HepG2 (cell line): ENCODE data around the gene SECTM1. TPM values are rescaled to one million over a fixed set of nuclear protein-coding genes. Genes with fewer than 3 reads are reported as not detected.

ENCODE experiments used
- BRD4 ChIP-seq: sonication (generic); formaldehyde crosslinking; IDR thresholded peaks from 2 replicates; pipeline ENCODE4 v1.4.0; 2020; ENCODE audit warnings: missing genetic modification reagents
- ELF3 ChIP-seq: IDR thresholded peaks from 2 replicates; pipeline ENCODE4 v1.6.1; 2016; ENCODE audit warnings: missing genetic modification reagents, missing compliant biosample characterization
- IKZF1 ChIP-seq: fragments of 450-650 bp; IDR thresholded peaks from 2 replicates; pipeline ENCODE4 v1.7.1; 2016
- KLF15 ChIP-seq: sonication (generic); formaldehyde crosslinking; IDR thresholded peaks from 2 replicates; pipeline ENCODE4 v1.8.1; 2023; ENCODE audit warnings: borderline replicate concordance, mild to moderate bottlenecking, inconsistent platforms, missing genetic modification reagents, mixed read lengths
- MED8 ChIP-seq: sonication (generic); formaldehyde crosslinking; IDR thresholded peaks from 2 replicates; pipeline ENCODE4 v1.8.1; 2023; ENCODE audit warnings: mild to moderate bottlenecking, missing genetic modification reagents; ENCODE audit not compliant: insufficient replicate concordance
- RXRB ChIP-seq: IDR thresholded peaks from 2 replicates; pipeline ENCODE4 v1.6.1; 2016; ENCODE audit warnings: borderline replicate concordance, missing genetic modification reagents, missing compliant biosample characterization
- SIN3A ChIP-seq: IDR thresholded peaks from 2 replicates; pipeline ENCODE4 v1.6.1; 2011; ENCODE audit warnings: low read depth, mild to moderate bottlenecking, control low read depth, low read length, borderline replicate concordance
- ZFP37 ChIP-seq: sonication (generic); formaldehyde crosslinking; IDR thresholded peaks from 2 replicates; pipeline ENCODE4 v1.4.0; 2020; ENCODE audit warnings: missing genetic modification reagents, borderline replicate concordance
- ZNF282 ChIP-seq: fragments of 450-650 bp; IDR thresholded peaks from 2 replicates; pipeline ENCODE4 v1.6.1; 2018; ENCODE audit not compliant: partially characterized antibody
- polyA plus RNA-seq, 8 experiments: library from polyadenylated mRNA; depleted of rRNA in 3 of 8; stranded (reverse) in 7 of 8; unstranded in 1 of 8; fragments of >200 nt; fragmentation: Illumina TruSeq in 4 of 8; extraction: Trizol in 4 of 8; gene quantifications; 2 replicates each; pipeline versions ENCODE4 v1.2.1 to v1.2.3, GENCODE V29; 2011 to 2016; ENCODE audit warnings: low read depth in 4 of 8, missing spikeins in 1 of 8, mixed read lengths in 1 of 8; ENCODE audit not compliant: insufficient read depth in 1 of 8
- total RNA-seq, 5 experiments: library from RNA; depleted of rRNA; stranded (reverse); fragments of >200 nt; fragmentation: Illumina TruSeq; extraction: Trizol; gene quantifications; 2 replicates each; pipeline ENCODE4 v1.2.3, GENCODE V29; 2016; ENCODE audit warnings: low read depth in 1 of 5
- TF ChIP-seq, protein P1 (sequence below): sonication (generic); formaldehyde crosslinking; IDR thresholded peaks from 2 replicates; pipeline ENCODE4 v1.5.1; 2020; ENCODE audit warnings: missing genetic modification reagents, mild to moderate bottlenecking, borderline replicate concordance
- TF ChIP-seq, protein P2 (sequence below): sonication (generic); formaldehyde crosslinking; IDR thresholded peaks from 2 replicates; pipeline ENCODE4 v1.4.0; 2020; ENCODE audit warnings: mild to moderate bottlenecking, missing genetic modification reagents
- TF ChIP-seq, protein P3 (sequence below): sonication (generic); formaldehyde crosslinking; IDR thresholded peaks from 2 replicates; pipeline ENCODE4 v1.4.0; 2020; ENCODE audit warnings: missing genetic modification reagents, borderline replicate concordance
- TF ChIP-seq, protein P4 (sequence below): sonication (generic); formaldehyde crosslinking; IDR thresholded peaks from 2 replicates; pipeline ENCODE4 v1.5.1; 2020; ENCODE audit warnings: mild to moderate bottlenecking, moderate library complexity, missing genetic modification reagents
- TF ChIP-seq, protein P5 (sequence below): IDR thresholded peaks from 2 replicates; pipeline ENCODE4 v1.6.1; 2016; ENCODE audit warnings: mild to moderate bottlenecking
- TF ChIP-seq, protein P6 (sequence below): sonication (generic); formaldehyde crosslinking; IDR thresholded peaks from 2 replicates; pipeline ENCODE4 v1.5.0; 2020; ENCODE audit warnings: missing genetic modification reagents

The SECTM1 gene
- total and polyA plus RNA-seq, 2 of the 13 experiments (the other 11 are each of a cell fraction or from before 2014, with no cell fraction given), result 3.5 to 5.3 TPM

DNA sequence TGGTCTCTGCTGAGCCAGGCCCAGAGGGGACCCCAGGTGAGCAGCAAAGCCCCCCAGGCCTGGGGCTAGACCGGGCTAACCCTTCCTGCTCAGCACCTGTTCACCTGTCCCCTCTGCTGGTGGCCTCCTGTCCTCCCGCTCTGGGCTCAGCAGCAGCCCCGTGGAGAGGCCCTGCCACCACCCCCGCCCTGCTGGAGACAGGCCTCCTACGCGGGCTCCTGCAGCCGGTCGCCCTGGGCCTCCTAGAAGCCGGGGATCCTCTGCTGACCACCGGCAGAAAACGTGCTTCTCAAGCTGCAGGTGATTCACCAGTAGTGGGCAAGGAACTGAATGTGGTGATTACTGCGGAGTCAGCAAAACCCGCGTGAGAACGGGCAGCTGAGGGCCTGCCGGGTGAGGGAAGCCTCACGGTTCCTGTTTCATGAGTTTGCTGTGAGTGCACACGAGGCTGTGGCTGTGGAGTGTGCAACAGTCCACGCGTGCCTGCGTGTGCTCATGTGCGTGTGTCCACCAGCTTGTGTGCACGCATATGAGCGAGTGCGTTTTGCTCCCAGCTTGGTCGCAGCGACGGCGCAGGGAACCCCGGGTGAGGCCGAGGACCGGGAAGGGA is 792 bp downstream of the SECTM1 start (continued):
- TF ChIP-seq, protein P1, sequence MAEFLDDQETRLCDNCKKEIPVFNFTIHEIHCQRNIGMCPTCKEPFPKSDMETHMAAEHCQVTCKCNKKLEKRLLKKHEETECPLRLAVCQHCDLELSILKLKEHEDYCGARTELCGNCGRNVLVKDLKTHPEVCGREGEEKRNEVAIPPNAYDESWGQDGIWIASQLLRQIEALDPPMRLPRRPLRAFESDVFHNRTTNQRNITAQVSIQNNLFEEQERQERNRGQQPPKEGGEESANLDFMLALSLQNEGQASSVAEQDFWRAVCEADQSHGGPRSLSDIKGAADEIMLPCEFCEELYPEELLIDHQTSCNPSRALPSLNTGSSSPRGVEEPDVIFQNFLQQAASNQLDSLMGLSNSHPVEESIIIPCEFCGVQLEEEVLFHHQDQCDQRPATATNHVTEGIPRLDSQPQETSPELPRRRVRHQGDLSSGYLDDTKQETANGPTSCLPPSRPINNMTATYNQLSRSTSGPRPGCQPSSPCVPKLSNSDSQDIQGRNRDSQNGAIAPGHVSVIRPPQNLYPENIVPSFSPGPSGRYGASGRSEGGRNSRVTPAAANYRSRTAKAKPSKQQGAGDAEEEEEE (CRISPR knock-in tag), result no peak
- TF ChIP-seq SIN3A (no peak), ZFP37 (CRISPR knock-in tag) (no peak), ZNF282 (no peak), BRD4 (CRISPR knock-in tag) (no peak), MED8 (no peak), ELF3 (no peak), IKZF1 (no peak), KLF15 (no peak), RXRB (CRISPR knock-in tag) (no peak)
- TF ChIP-seq, protein P2, sequence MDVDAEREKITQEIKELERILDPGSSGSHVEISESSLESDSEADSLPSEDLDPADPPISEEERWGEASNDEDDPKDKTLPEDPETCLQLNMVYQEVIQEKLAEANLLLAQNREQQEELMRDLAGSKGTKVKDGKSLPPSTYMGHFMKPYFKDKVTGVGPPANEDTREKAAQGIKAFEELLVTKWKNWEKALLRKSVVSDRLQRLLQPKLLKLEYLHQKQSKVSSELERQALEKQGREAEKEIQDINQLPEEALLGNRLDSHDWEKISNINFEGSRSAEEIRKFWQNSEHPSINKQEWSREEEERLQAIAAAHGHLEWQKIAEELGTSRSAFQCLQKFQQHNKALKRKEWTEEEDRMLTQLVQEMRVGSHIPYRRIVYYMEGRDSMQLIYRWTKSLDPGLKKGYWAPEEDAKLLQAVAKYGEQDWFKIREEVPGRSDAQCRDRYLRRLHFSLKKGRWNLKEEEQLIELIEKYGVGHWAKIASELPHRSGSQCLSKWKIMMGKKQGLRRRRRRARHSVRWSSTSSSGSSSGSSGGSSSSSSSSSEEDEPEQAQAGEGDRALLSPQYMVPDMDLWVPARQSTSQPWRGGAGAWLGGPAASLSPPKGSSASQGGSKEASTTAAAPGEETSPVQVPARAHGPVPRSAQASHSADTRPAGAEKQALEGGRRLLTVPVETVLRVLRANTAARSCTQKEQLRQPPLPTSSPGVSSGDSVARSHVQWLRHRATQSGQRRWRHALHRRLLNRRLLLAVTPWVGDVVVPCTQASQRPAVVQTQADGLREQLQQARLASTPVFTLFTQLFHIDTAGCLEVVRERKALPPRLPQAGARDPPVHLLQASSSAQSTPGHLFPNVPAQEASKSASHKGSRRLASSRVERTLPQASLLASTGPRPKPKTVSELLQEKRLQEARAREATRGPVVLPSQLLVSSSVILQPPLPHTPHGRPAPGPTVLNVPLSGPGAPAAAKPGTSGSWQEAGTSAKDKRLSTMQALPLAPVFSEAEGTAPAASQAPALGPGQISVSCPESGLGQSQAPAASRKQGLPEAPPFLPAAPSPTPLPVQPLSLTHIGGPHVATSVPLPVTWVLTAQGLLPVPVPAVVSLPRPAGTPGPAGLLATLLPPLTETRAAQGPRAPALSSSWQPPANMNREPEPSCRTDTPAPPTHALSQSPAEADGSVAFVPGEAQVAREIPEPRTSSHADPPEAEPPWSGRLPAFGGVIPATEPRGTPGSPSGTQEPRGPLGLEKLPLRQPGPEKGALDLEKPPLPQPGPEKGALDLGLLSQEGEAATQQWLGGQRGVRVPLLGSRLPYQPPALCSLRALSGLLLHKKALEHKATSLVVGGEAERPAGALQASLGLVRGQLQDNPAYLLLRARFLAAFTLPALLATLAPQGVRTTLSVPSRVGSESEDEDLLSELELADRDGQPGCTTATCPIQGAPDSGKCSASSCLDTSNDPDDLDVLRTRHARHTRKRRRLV (CRISPR knock-in tag), result no peak
- TF ChIP-seq, protein P3, sequence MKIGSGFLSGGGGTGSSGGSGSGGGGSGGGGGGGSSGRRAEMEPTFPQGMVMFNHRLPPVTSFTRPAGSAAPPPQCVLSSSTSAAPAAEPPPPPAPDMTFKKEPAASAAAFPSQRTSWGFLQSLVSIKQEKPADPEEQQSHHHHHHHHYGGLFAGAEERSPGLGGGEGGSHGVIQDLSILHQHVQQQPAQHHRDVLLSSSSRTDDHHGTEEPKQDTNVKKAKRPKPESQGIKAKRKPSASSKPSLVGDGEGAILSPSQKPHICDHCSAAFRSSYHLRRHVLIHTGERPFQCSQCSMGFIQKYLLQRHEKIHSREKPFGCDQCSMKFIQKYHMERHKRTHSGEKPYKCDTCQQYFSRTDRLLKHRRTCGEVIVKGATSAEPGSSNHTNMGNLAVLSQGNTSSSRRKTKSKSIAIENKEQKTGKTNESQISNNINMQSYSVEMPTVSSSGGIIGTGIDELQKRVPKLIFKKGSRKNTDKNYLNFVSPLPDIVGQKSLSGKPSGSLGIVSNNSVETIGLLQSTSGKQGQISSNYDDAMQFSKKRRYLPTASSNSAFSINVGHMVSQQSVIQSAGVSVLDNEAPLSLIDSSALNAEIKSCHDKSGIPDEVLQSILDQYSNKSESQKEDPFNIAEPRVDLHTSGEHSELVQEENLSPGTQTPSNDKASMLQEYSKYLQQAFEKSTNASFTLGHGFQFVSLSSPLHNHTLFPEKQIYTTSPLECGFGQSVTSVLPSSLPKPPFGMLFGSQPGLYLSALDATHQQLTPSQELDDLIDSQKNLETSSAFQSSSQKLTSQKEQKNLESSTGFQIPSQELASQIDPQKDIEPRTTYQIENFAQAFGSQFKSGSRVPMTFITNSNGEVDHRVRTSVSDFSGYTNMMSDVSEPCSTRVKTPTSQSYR, result no peak; the same call in 1 of the 2 replicates
- TF ChIP-seq, protein P4, sequence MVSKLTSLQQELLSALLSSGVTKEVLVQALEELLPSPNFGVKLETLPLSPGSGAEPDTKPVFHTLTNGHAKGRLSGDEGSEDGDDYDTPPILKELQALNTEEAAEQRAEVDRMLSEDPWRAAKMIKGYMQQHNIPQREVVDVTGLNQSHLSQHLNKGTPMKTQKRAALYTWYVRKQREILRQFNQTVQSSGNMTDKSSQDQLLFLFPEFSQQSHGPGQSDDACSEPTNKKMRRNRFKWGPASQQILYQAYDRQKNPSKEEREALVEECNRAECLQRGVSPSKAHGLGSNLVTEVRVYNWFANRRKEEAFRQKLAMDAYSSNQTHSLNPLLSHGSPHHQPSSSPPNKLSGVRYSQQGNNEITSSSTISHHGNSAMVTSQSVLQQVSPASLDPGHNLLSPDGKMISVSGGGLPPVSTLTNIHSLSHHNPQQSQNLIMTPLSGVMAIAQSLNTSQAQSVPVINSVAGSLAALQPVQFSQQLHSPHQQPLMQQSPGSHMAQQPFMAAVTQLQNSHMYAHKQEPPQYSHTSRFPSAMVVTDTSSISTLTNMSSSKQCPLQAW (CRISPR knock-in tag), result 0 out of 2 replicates have a peak, but pooled peaks have one; percentile 25
- TF ChIP-seq, protein P5, sequence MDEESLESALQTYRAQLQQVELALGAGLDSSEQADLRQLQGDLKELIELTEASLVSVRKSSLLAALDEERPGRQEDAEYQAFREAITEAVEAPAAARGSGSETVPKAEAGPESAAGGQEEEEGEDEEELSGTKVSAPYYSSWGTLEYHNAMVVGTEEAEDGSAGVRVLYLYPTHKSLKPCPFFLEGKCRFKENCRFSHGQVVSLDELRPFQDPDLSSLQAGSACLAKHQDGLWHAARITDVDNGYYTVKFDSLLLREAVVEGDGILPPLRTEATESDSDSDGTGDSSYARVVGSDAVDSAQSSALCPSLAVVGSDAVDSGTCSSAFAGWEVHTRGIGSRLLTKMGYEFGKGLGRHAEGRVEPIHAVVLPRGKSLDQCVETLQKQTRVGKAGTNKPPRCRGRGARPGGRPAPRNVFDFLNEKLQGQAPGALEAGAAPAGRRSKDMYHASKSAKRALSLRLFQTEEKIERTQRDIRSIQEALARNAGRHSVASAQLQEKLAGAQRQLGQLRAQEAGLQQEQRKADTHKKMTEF (CRISPR knock-in tag), result no peak
- TF ChIP-seq, protein P6, sequence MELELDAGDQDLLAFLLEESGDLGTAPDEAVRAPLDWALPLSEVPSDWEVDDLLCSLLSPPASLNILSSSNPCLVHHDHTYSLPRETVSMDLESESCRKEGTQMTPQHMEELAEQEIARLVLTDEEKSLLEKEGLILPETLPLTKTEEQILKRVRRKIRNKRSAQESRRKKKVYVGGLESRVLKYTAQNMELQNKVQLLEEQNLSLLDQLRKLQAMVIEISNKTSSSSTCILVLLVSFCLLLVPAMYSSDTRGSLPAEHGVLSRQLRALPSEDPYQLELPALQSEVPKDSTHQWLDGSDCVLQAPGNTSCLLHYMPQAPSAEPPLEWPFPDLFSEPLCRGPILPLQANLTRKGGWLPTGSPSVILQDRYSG (CRISPR knock-in tag), result no peak
